H54 (cell line): ENCODE measurements around the gene ST6GALNAC1.

Experiments used
- DNase-seq: peaks from one replicate; pipeline ENCODE4 v3.0.0; 2011; ENCODE audit warnings: low spot score, mixed read lengths; ENCODE audit not compliant: insufficient read length
- FAIRE-seq: peaks from 3 replicates; lab custom pipeline; 2011; peaks lifted over from hg19 to GRCh38; lab: Jason Lieb, UNC
- POLR2A ChIP-seq: IDR thresholded peaks from 2 replicates; pipeline ENCODE4 v1.6.1; 2011; ENCODE audit warnings: low read depth, mild to moderate bottlenecking, low read length

ST6GALNAC1 gene

GRCh38 chr17:76578376-76578775 lies 65.2 kb downstream of the ST6GALNAC1 start:
- DNase-seq (no peak), FAIRE-seq (no peak)

DNA sequence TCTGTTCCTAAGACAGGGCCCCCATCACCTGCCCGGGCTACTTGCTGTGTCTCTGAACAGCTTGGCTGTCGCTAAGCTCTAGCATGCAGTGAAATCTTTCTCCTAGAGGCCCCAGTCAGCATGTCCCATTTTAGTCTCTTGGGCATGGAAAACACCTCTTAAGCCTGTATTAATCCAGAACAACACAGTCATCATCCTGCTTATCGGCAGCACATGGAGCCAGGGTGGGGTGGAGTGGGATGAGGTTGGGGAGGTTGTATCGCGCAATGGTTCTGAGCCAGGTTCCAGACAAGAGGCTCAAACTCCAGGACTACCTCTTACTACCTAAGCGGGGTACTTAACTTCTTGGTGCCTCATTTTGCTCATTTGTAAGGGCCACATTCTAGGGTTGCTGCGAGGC lies 65.7 kb downstream of the ST6GALNAC1 start:
- DNase-seq (no peak), FAIRE-seq (no peak)
- TF ChIP-seq POLR2A: no peak

More at GRCh38 chr17:76578376-76578775, 65.2 kb downstream of the ST6GALNAC1 start:
- no peak for TF ChIP-seq POLR2A

DNA sequence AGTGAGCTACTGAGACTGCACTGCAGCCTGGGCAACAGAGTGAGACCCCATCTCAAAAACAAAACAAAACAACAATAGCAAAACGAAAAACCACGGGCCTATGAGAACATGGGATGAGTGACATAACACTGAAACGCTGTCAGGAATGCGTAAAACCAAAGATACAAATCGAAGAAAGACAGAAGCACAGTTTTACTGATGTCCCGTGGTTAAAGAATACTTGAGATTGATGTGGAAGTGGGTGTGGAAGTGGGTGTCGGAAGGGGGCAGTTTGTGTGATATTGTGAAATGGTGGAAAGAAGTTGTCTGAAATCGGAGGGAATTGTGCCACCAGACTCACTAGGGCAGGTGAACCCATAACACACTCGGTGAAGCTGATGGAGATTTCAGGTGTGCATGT lies 67.4 kb downstream of the ST6GALNAC1 start:
- TF ChIP-seq POLR2A: no peak
- DNase-seq (no peak), FAIRE-seq (no peak)

DNA sequence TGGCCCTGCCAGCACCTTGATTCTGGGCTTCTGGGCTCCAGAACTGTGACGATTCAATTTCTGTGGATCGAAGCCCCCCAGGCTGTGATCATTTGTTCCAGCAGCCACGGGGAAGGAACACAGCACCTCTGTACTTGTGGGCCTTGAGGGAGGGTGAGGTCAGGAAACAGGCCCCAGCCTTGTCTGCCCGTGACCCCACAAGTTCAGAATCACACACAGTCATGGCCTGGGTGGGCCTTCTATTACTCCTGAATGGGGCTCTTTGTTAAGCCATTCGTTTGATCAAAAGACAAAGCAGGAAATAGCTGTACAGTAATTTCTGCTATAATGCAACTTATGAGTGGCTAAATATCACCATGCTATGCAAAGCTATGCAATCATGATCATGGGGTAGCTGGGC lies 68.0 kb downstream of the ST6GALNAC1 start:
- no peak for TF ChIP-seq POLR2A
- DNase-seq: no peak
- FAIRE-seq: no peak
